SH-SY5Y (cell line): Measurements from ENCODE around the gene TUBGCP3.

Experiments used
- GATA2 ChIP-seq: IDR thresholded peaks from 2 replicates; pipeline ENCODE4 v1.6.1; 2011; ENCODE audit warnings: mild to moderate bottlenecking, low read depth, low read length
- GATA3 ChIP-seq: IDR thresholded peaks from 2 replicates; pipeline ENCODE4 v1.6.1; 2011; ENCODE audit warnings: low read depth, mild to moderate bottlenecking, low read length, moderate library complexity

Gene TUBGCP3, protein sequence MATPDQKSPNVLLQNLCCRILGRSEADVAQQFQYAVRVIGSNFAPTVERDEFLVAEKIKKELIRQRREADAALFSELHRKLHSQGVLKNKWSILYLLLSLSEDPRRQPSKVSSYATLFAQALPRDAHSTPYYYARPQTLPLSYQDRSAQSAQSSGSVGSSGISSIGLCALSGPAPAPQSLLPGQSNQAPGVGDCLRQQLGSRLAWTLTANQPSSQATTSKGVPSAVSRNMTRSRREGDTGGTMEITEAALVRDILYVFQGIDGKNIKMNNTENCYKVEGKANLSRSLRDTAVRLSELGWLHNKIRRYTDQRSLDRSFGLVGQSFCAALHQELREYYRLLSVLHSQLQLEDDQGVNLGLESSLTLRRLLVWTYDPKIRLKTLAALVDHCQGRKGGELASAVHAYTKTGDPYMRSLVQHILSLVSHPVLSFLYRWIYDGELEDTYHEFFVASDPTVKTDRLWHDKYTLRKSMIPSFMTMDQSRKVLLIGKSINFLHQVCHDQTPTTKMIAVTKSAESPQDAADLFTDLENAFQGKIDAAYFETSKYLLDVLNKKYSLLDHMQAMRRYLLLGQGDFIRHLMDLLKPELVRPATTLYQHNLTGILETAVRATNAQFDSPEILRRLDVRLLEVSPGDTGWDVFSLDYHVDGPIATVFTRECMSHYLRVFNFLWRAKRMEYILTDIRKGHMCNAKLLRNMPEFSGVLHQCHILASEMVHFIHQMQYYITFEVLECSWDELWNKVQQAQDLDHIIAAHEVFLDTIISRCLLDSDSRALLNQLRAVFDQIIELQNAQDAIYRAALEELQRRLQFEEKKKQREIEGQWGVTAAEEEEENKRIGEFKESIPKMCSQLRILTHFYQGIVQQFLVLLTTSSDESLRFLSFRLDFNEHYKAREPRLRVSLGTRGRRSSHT

DNA sequence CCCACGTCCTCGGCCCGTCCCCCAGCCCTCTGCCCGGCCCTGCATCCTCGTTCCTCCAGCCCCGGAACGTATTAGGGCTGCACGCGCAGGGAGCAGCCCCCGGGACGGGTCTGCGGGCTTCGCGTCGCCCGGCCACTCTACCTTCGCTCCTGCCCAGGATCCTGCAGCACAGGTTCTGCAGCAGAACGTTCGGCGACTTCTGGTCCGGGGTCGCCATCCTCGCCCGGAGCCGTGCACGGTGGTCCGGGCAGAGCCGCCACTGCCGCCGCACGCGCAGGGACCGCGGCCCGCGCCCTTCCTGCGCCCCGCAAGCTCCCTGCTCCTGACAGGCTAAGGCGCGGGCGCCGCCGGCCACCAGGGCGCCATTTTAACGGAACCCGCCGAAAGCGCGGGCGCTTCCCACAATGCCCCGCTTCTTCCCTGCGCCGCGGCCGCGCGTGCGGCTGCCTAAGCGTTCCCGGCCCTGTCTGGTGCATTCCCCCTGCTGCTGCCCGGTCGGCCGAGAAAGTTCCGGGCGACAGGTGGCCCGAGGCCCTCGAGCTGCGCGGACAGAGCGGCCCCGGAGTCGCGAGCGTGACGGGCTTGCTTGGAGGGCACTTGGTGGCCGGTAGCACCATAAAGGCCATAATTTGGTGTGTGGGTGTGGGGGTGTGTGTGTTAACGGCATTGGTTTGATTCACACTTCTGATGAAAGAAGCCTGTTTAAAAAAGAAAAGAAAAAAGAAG, at the start of gene TUBGCP3:
Gene TUBGCP3 (minus strand): TSS at position 390 of the 726 bp plus-strand sequence. CDS start 173 bp downstream, at position 217.
- no peak for TF ChIP-seq GATA3
- TF ChIP-seq GATA2 = no peak

DNA sequence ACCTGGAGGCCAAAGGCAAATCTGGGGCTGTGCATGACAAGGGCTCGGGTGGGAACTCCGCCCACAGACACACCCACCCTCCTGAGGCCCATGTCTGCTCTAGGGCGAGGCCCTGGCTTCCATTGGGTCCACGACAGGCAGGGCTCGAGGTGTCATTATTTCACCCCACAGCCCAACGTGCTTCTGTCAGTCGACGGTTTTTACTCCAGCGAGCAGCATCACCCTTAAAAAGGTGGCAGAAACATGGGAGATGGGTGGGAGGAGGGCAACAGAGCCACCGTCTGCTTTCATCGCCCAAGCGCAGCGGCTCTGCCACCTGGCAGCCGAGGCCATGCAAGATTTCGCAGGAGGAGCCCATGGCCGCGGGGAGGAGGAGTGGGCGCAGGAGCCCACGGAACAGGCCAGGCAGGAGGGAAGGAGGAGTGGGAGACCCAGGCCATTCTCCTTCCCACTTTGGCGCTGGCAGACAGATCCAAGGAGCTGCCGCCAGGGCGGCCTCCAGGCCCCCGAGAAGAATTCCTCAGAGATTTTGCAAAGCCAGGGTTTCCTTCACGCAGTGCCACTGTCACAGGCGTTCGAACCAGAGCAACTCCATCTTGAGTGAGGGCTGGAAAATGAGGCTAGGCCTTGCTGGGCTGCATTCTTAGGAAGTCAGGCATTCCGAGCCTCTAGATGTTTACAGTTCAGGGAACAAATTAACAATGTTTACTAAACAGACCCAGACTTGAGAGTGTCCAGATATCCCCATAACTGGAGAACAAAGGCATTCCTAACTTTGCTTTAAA, 49.3 kb upstream of the TUBGCP3 start:
- TF ChIP-seq GATA2 (no peak), GATA3 (no peak)

DNA sequence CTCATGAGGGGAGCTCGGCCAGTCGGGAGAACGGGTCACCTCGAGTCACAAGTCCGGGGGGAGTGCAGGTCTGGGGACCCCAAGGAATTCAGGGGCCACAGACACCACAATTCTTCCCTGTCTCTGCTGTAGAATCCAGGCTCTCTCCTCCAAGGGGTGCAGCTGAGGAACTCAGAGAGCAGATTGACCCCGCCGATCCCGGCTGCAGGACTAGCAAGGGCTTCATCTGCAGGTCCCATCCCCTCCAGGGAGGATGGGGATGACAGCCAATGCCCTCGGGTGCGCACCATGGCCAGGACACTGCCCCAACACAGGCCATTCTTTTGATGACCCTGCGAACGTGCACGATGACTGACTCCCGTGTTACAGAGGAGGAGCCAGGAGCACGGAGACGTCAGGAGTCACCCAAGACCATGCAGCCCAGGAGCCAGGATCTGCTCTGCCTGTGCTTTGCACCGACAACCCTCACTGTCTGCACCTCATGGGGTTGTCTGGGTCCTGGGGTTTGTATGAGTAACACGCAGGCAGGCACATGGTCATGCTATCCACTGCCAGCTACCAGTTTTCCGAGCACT, 48.5 kb upstream of the TUBGCP3 start:
- TF ChIP-seq GATA2 = no peak
- TF ChIP-seq GATA3 = no peak

DNA sequence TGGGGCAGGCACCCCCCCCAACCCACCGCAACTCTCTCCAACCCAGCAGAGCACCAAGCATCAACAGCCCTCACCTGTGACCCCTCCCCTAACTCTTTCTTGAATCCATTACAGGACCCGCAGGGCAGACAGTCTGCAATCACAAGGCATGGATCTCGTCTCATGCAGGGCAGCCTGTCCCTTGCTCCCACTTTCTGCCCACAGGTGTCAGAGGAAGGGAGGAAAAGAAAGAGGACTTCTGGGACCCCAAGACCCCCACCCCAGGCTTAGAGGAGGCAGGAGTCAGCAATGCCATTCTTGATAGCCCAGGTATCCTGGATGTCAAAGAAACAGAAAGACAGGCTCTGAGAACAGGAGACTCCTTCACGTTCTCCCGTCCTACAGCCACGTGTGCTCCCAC, 47.4 kb upstream of the TUBGCP3 start:
- TF ChIP-seq GATA2 (no peak), GATA3 (no peak)

DNA sequence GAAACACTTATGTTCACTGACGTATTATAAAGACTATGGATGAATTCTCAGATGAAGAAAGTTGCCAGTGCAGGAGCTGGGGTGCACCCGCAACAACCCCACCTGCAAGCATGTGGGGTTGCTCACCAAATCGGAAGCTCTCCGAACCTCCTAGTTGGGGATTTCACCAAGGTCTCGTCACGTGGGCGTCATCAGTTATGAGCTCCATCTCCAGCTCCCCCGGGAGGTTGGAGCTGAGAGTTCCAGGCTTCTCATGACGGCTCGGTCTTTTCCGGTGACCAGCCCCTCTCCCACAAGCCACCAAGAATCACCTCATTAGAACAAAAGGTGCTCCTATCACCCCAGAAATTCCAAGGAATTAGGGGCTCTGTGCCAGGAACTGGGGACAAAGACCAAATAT, 46.1 kb upstream of the TUBGCP3 start:
- TF ChIP-seq GATA3 (no peak), GATA2 (no peak)

DNA sequence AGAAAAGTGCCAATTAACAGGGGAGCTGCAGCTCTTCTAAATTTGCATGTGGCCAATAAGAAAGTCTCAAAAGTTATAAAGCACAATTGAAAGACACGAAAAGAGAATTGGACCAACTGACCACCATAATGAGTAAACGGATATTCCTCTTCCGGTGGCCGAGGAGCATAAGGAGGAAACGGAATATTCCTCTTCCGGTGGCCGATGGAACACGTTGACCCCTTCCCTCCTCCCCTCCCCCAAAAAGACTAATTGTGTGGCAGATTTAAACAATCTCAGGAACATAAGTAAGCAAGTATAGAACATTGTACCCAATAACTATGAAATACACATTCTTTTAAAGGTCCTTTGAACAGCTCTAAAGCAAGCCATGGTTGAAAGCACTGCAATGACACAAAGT, 41.2 kb upstream of the TUBGCP3 start:
- no peak for TF ChIP-seq GATA2
- TF ChIP-seq GATA3 = no peak

DNA sequence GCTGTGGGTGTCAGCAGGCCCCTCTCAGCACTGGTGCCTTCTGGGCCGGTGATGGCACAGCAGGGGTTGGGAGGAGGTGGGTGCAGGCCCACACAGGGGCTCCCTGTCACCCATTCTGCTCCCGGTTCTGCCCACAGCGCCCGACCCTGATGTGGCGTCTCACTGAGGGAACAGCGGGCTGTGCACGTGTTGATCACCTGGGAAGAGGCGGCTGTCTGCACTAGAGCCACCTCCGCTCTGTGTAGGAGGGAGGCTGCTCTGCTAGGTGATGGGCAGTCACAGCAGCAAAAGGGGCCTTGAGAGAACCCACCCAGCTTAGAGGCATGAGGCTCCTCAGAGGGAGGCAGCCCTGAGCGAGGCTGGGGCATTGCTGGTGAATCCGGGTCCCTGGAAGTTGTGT, 39.2 kb upstream of the TUBGCP3 start:
- no peak for TF ChIP-seq GATA2
- no peak for TF ChIP-seq GATA3

DNA sequence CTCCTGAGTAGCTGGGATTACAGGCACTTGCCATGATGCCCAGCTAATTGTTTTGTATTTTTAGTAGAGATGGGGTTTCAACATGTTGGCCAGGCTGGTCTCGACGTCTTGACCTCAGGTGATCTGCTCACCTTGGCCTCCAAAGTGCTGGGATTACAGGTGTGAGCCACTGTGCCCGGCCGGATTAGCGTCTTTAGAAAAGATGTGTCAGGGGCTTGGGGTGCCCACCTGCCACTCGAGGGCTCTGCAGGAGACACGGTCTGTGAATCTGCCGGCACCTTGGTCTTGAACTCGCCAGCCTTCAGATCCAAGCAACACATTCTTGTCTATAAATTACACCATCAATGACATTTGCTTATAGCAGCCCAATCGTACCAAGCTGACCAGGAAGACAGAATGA, 38.8 kb upstream of the TUBGCP3 start:
- TF ChIP-seq GATA3 (no peak), GATA2 (no peak)

DNA sequence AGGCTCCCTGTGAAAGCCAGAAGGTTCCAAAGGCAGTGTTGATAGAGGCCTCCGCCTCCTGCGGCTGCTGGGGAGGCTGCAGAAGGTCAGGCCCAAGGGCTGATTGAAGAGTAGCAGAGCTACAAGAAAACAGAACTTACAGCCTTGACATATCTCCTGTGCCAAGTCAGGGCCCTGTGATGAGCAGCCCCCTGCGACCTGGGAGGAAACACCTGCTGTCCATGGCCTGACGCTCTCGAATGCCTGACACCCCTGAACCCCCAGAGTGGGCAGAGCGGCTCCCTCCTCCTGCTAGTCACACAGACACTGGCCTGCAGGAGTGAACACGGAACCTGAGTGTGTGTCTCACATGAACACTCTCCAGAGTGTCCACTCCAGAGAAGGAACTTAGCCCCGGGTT, 38.2 kb upstream of the TUBGCP3 start:
- TF ChIP-seq GATA3 (no peak), GATA2 (no peak)

DNA sequence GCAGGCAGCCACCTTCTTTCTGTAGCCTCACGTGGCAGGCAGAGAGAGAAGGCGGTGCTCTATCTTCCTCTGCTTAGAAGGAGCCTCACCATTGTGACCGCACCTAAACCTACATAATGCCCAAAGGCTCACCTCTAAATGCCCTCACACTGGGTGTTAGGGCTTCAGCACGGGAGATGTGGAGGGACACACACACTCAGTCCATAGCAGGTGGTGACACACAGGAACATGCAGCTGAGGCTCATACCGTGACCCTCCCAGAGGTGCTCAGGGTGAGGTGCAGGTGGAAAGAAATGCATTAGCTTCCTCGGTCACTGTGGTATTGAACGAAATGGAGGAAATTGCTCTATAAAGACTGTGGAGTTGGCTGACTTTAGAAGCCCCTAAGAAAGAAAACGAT, 37.7 kb upstream of the TUBGCP3 start:
- TF ChIP-seq GATA2 (no peak), GATA3 (no peak)

DNA sequence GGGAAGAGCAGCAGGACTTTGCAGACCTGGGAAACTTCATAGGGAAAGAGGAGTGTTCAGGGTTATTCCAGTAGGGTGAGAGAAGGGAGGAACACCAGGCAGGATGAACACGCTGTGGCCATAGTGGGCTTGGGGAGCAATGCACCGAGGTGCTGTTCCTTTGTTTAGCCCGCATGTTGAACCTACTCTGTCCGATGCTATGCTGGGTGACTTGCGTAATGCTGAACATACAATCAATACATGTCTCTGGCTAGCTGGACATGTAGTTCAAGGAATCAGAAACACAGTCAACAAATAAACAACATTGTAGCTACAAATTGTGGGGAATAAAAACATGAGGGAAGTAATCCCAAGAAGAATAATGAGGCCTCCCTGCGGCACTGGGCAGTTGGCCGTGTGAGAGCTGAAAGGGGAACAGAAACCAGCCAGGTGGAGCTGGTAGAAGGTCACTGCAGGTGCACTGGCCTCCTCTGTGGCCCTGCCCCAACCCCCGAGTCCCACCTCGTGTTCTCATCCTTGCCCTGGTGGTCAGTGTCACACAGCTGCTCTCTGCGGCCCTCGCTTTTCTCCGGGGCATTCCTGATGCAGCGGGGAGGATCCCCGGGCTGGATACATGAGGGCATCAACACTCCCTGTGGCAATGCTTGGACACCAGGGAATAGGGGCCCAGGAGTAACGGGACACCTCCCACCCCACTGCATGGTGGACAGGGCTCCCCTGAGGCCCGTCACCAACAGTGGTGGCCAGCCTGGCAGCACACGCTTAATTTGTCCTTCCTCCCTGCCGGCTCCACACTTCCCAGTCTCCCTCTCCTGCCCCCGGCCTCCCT, 36.9 kb upstream of the TUBGCP3 start:
- no peak for TF ChIP-seq GATA2
- TF ChIP-seq GATA3 = no peak

DNA sequence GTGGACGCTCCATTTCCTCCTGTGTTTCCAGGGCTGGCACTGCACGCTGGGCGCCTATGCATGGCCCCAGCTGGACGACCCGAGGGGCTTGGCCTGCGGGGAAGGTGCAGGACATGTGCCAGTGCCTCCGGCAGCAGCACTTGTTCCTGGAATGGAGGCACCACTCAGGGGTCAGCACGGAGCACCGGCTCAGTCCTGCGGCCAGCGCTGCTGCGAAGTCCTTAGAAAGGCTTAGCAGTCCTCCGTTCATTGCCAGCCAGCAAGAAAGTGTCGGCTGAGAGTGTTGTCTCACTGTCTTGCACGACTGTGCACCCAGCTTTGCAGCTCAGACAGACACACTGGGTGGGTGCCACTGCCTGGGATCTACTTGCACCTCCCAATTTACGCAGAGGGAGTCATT, 36.1 kb upstream of the TUBGCP3 start:
- TF ChIP-seq GATA2 = no peak
- no peak for TF ChIP-seq GATA3

DNA sequence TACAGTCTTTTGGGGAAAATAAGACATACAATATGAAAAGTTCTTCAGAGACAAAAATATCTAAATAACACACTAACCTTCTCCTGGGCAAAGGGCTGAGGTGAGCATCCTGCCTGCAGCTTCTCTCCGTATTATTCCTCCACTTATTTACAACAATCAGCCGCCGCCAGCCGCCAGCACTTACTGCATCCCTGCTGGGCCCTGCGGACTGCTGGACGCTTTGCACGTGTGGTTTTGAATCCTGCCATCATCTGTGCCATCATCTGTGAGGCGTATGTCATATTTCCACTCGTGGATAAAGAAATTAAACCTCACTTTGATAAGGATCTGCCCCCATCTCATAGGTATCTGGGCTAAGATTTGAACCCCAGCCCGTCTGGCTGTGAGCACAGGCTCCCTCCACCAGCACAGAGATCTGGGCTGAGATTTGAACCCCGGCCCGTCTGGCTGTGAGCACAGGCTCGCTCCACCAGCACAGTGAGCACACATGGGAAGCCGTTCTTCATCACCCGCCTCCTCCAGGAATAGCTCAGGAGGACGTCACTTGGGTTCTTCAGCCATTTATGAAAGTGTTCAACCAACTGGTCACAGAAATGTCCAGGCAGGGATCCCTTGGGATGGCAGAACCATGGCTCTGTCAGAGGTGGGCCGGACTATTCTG, 35.2 kb upstream of the TUBGCP3 start:
- no peak for TF ChIP-seq GATA2
- TF ChIP-seq GATA3 = no peak
